Measurements from ENCODE around the gene EXOSC7.
A peak's percentile ranks its signal among the peaks of the same experiment; 100 is the strongest.
"Not testable (repeated sequence)": the region's sequence is repeated elsewhere in the genome, so short reads cannot be mapped to it uniquely, and the experiment has no call there.

EXOSC7 gene

GRCh38 chr3:45026038-45026437 lies 50.0 kb downstream of the EXOSC7 start, which contains the start of gene CLEC3B:
Gene CLEC3B (plus strand): TSS chr3:45026303. CDS start chr3:45026363, 60 bp downstream.
- DNase-seq = no peak

GRCh38 chr3:45026957-45027356 lies 50.9 kb downstream of the EXOSC7 start:
- DNase-seq = no peak

GRCh38 chr3:45027441-45027840 lies 51.4 kb downstream of the EXOSC7 start:
- no peak for DNase-seq

DNA sequence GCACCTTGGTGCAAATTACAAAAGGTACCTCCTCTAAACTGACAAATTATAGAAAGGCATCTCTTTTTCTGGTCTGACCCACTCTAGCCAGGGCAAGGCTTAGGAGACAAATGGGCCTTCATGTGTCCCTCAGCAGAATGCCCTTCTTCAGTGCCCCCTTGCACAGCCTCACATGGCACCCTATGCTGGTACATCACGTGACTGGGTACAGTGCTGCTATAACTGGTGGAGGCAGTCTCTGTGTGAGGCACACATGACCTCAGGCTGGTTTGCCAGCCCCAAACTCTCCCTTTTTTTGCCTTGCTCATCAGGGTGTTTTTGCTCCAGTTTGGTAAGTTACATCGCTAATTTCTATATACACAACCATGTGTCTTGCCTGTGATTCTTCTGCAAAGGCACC lies 53.2 kb downstream of the EXOSC7 start:
- no peak for DNase-seq

GRCh38 chr3:45029661-45030060 lies 53.6 kb downstream of the EXOSC7 start:
- DNase-seq = no peak

DNA sequence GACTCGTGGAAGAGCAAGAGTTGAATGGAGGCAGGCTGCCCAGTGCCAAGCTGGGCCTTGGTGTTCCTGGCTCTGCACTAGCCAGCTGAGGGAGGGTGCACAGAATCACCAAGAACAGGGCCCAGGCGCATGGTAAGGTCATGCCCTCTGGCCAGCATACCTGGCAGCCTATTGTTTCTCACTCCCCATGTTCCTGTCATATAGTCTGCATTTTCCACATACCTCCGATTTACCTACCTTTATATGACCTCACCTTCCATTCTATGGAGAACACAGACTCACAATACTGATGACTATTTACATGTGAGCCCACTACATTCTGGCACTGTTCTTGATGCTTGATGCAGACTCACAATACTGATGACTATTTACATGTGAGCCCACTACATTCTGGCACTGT lies 55.5 kb downstream of the EXOSC7 start:
- no peak for DNase-seq

DNA sequence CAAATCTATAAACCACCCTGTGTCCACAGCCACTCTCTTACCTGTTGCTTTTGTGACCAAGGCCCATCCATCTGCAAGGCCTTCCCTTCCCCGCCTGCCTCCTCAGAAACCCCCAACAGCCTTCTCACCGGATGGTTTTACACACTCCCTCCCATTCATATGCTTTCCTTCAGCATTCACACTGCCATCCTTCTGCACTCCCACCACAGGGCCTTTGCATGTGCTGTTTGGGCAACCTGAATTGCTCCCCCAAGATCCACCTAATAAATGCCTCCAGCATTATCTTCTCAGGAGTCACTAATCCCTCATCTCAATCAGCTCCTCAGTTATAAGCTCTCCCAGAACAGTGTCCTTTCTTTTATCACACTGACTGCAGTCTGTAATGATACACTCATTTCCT lies 56.1 kb downstream of the EXOSC7 start:
- no peak for DNase-seq

GRCh38 chr3:45033791-45034190 lies 57.7 kb downstream of the EXOSC7 start:
- DNase-seq = no peak

- no peak for DNase-seq
Measured at GRCh38 chr3:45034612-45035252, 58.7 kb downstream of the EXOSC7 start.

DNA sequence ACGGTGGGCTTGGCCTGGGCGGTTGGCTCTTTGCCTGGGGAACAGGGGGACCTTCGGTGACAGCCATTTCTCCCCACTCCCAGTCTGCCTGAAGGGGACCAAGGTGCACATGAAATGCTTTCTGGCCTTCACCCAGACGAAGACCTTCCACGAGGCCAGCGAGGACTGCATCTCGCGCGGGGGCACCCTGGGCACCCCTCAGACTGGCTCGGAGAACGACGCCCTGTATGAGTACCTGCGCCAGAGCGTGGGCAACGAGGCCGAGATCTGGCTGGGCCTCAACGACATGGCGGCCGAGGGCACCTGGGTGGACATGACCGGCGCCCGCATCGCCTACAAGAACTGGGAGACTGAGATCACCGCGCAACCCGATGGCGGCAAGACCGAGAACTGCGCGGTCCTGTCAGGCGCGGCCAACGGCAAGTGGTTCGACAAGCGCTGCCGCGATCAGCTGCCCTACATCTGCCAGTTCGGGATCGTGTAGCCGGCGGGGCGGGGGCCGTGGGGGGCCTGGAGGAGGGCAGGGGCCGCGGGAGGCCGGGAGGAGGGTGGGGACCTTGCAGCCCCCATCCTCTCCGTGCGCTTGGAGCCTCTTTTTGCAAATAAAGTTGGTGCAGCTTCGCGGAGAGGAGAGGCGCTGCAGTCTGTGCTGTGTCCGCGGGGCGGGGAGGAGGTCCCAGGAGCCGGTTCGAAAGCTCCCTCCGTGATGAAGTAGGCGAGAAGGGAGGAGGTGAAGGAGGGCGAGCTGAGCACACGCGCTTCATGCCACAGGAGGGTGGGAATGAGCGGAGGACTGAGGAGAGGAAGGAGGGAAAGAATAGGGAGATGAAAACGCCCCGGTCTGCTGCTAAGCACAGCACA lies 59.6 kb downstream of the EXOSC7 start:
- no peak for DNase-seq

DNA sequence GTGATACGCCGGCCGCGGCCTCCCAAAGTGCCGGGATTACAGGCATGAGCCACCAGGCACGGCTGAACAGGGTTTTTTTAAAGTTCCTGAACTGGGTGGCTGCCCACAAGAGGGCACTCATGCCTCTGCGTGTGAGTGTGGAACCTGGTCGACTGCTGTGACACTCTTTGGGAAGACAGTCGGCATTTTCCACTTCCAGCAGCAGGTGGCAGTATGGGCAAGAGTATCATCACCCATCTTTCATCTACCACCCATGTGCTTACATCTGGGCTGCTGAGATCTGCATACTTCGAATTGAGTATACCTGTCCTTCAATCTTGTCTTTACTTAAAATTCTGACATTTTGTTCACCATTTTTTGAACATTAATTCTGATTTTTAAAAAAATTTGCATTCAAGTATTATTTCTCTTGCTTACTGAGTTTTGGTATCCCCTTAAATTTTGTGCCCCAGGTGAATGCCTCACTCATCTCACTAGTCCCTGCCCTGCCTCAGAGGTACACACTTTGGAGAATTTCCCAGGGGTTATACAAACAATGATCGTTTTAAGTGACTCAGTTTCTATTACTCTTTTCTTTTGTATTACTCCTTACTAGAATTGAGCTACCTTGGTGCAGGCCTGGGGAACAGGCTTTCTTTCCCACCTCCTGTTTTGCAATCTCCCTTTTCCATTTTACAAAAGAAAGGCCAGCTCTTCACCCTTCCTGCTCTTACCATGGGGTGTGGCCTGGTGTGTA lies 61.8 kb downstream of the EXOSC7 start:
- DNase-seq = peak; percentile 89

DNA sequence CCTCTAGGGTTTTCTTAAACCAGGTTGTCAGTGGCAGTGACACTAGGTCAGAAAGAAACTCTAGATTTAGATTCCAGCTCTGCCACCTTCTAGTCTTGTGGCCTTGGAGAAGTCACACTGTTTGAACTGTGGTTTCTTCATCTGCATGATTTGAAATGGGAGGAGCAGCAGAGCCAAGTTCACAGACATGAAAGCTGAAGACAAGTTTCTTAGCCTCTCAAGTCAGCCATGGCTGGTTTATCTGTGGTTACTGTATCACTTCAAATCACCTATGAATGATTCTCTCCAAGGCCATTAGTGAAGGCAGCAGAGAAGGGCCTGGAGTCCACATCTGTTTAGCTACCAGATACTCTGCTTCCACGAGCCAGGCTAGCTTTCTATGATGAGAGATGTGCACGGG lies 65.6 kb downstream of the EXOSC7 start:
- DNase-seq = no peak

DNA sequence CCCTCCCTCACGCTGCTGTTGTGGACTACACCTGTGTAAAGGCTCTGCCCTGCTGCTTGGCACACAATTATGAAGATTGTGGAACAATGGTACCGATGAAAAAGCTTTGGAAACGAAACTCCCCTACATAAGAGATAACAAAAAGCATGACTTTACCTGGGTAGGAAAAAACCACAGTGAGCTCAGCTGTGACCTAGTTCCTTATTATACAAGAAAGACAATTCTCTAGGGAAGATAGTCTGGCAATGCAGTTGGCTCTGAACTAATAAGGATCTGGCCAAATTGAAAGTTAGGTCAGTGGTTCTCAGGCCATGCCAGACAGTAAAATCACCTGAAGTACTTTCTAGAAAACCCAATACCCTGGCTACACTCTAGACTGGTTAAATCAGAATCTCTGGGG lies 66.1 kb downstream of the EXOSC7 start:
- DNase-seq = no peak

- DNase-seq = no peak
Measured at GRCh38 chr3:45043728-45044299, 67.8 kb downstream of the EXOSC7 start.

DNA sequence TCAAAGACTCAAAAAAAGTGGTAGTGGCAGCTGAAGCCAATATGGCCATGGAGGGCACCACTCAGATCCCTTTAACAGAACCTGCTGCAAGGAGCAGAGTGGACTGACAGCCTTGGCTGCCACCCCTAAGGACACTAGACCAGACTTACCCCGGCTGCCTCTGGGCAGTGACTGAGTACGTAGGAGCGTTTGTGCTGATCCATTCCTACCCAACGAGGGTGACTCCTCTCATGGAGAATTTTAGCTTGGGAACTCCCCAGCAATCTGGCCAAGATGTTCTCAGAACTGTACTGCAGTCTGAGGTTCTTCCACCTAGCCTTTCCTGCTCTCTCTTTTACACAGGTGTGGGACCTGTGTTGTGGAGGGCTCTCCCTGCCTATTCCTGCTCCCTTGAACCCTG lies 72.2 kb downstream of the EXOSC7 start:
- DNase-seq = no peak

DNA sequence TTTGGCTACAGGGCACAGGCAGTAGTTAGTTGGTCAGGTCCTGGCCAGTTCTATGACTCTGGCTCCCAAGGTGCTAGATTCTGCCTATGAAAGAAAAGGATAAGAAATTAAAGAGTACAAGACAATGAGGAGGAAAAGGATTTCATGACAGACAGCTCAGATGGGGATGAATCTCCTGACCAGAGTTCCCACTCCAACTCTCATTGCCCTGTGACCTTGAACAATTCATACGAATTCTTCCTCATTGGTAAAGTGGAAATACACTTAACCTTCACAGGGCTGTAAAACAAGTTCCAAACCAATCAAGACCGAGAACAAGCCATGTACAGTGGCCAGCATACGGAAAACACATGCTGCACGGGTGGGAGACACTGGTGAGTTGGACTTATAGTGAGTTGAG lies 73.8 kb downstream of the EXOSC7 start:
- DNase-seq = no peak

GRCh38 chr3:45051685-45052084 lies 75.6 kb downstream of the EXOSC7 start:
- no peak for DNase-seq

DNA sequence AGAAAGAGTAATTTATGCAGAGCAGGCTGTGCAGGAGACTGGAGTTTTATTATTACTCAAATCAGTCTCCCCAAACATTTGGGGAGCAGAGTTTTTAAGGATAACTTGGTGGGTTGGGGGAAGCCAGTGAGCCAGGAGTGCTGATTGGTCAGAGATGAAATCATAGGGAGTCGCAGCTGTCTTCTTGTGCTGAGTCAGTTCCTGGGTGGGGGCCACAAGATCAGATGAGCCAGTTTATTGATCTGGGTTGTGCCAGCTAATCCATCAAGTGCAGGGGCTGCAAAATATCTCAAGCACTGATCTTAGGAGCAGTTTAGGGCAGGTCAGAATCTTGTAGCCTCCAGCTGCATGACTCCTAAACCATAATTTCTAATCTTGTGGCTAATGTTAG lies 77.8 kb downstream of the EXOSC7 start:
- DNase-seq = not testable (repeated sequence)

DNA sequence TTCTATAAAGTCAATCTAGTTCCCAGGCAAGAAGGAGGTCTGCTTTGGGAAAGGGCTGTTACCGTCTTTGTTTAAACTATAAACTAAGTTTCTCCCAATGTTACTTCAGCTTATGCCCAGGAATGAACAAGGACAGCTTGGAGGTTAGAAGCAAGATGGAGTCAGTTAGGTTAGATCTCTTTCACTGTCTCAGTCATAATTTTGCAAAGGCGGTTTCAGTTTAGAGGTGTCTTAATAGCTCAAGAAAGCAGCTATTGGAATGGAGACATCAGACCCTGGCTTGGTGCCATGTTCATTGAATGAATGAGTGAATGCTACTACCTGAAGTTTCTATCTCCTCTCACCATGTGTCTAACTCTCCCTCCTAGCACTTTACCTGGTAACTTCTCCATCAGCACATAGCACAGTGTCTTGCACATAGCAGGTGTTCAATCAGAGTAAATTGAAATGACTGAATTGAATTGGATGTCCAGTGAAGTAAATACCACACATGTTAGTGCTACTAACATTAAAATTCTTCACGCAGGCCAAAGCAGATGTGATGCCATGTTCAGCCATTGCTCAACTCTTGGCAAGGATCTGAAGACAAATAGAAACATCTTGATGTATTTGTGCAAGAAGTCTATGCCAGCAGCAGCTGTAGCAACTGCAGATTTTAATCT lies 78.3 kb downstream of the EXOSC7 start:
- no peak for DNase-seq

GRCh38 chr3:45055032-45055410 lies 79.0 kb downstream of the EXOSC7 start:
- DNase-seq = no peak

- no peak for DNase-seq
Measured at GRCh38 chr3:45055411-45056143, 79.5 kb downstream of the EXOSC7 start.

Data from NCI-H510A treated with DMSO at 0.1 percent for 48 hours (cell line).